GM12878 (cell line): ENCODE measurements around the gene HOXC9. TPM values are rescaled to one million over a fixed set of nuclear protein-coding genes. Genes with fewer than 3 reads are reported as not detected.

Experiments
- BRCA1 ChIP-seq: IDR thresholded peaks from 2 replicates; pipeline ENCODE4 v1.6.1; 2011; ENCODE audit warnings: low read depth, low read length, improper control_type of control experiment
- CHD4 ChIP-seq: fragments of 200-600 bp; sonication (generic); IDR thresholded peaks from 2 replicates; pipeline ENCODE4 v1.6.1; 2016; ENCODE audit warnings: mild to moderate bottlenecking
- DPF2 ChIP-seq: fragments of 450-650 bp; IDR thresholded peaks from 2 replicates; pipeline ENCODE4 v1.6.1; 2017; ENCODE audit warnings: mild to moderate bottlenecking
- EED ChIP-seq: sonication (generic); IDR thresholded peaks from 2 replicates; pipeline ENCODE4 v1.6.1; 2016; ENCODE audit warnings: antibody characterized with exemption, low read depth
- ETV6 ChIP-seq, 2 experiments: fragments of 450-650 bp in 1 of 2; IDR thresholded peaks in 1 of 2; conservative IDR thresholded peaks in 1 of 2; 2 replicates each; pipeline ENCODE4 v1.6.1; 2014; ENCODE audit warnings: antibody characterized with exemption in 1 of 2, borderline replicate concordance in 1 of 2, low read depth in 1 of 2, mild to moderate bottlenecking in 1 of 2, moderate library complexity in 1 of 2
- IKZF2 ChIP-seq, 2 experiments: fragments of 450-650 bp; IDR thresholded peaks; 2 replicates each; pipeline ENCODE4 v1.6.1; 2017; ENCODE audit warnings: mild to moderate bottlenecking in 2 of 2, moderate library complexity in 2 of 2
- MTA2 ChIP-seq: fragments of 450-650 bp; IDR thresholded peaks from 2 replicates; pipeline ENCODE4 v1.6.1; 2016; ENCODE audit warnings: low read depth, mild to moderate bottlenecking, moderate library complexity
- PAX8 ChIP-seq: fragments of 450-650 bp; IDR thresholded peaks from 2 replicates; pipeline ENCODE4 v1.6.1; 2017; ENCODE audit warnings: mild to moderate bottlenecking, moderate library complexity
- POLR2AphosphoS5 ChIP-seq: IDR thresholded peaks from 2 replicates; pipeline ENCODE4 v1.6.1; 2011; ENCODE audit warnings: mild to moderate bottlenecking, low read length, inconsistent platforms
- RCOR1 ChIP-seq: conservative IDR thresholded peaks from 2 replicates; pipeline ENCODE4 v1.6.1; 2012; ENCODE audit warnings: low read depth, low read length, improper control_type of control experiment
- RUNX3 ChIP-seq: IDR thresholded peaks from 2 replicates; pipeline ENCODE4 v1.6.1; 2012; ENCODE audit warnings: low read length, inconsistent platforms
- TBL1XR1 ChIP-seq: IDR thresholded peaks from 2 replicates; pipeline ENCODE4 v1.6.1; 2012; ENCODE audit warnings: low read depth, low read length, improper control_type of control experiment
- YY1 ChIP-seq: IDR thresholded peaks from 2 replicates; pipeline ENCODE4 v1.6.1; 2011; ENCODE audit warnings: low read depth, mild to moderate bottlenecking, low read length
- ZNF274 ChIP-seq: IDR thresholded peaks from one replicate; pipeline ENCODE4 v1.8.0; 2011; ENCODE audit not compliant: insufficient read length, insufficient read depth
- ZNF384 ChIP-seq: IDR thresholded peaks from 2 replicates; pipeline ENCODE4 v1.6.1; 2012; ENCODE audit warnings: low read depth, mild to moderate bottlenecking, low read length, improper control_type of control experiment, borderline replicate concordance
- ZSCAN29 ChIP-seq: fragments of 450-650 bp; IDR thresholded peaks from 2 replicates; pipeline ENCODE4 v1.6.1; 2017; ENCODE audit warnings: mild to moderate bottlenecking, moderate library complexity
- polyA plus RNA-seq, 11 experiments: library from polyadenylated mRNA; depleted of rRNA in 4 of 11; unstranded in 6 of 11; stranded (reverse) in 5 of 11; fragments of >200 nt; fragmentation: Nextera tagmentation in 4 of 11; fragmentation: Illumina TruSeq in 1 of 11; extraction: Ambion mirVana in 4 of 11; extraction: Trizol in 1 of 11; gene quantifications; 1 replicate in 1 of 11; 2 replicates in 10 of 11; pipeline versions ENCODE4 v1.2.1 to v1.2.3, GENCODE V29; 2011 to 2016; ENCODE audit warnings: inconsistent platforms in 2 of 11, missing spikeins in 2 of 11, low read depth in 1 of 11
- total RNA-seq, 4 experiments: library from RNA; depleted of rRNA in 3 of 4; stranded (reverse); fragments of >200 nt in 3 of 4; fragmentation: Illumina TruSeq in 1 of 4; extraction: Trizol in 1 of 4; gene quantifications; 2 replicates each; pipeline versions ENCODE4 v1.2.1 to v1.2.3, GENCODE V29; 2013 to 2021
- TF ChIP-seq, protein P1 (sequence below): fragments of 450-650 bp; formaldehyde crosslinking; IDR thresholded peaks from 2 replicates; pipeline ENCODE4 v1.5.0; 2022; ENCODE audit warnings: mild to moderate bottlenecking, missing genetic modification characterization
- TF ChIP-seq, protein P2 (sequence below): fragments of 450-650 bp; IDR thresholded peaks from 2 replicates; pipeline ENCODE4 v1.6.1; 2018; ENCODE audit warnings: mild to moderate bottlenecking, low read depth, moderate library complexity; ENCODE audit not compliant: partially characterized antibody
- TF ChIP-seq, protein P3 (sequence below): fragments of 450-650 bp; IDR thresholded peaks from 2 replicates; pipeline ENCODE4 v1.6.1; 2017; ENCODE audit warnings: mild to moderate bottlenecking, moderate library complexity
- TF ChIP-seq, protein P4 (sequence below): IDR thresholded peaks from 2 replicates; pipeline ENCODE4 v1.6.1; 2011; ENCODE audit warnings: borderline replicate concordance, low read depth, mild to moderate bottlenecking, moderate library complexity, mixed read lengths, low read length; ENCODE audit not compliant: insufficient read depth; ENCODE audit errors: extremely low read length

The HOXC9 gene
- total and polyA plus RNA-seq, 10 of the 15 experiments (the other 5 are each of a cell fraction or from before 2014, with no cell fraction given), result not detected

DNA sequence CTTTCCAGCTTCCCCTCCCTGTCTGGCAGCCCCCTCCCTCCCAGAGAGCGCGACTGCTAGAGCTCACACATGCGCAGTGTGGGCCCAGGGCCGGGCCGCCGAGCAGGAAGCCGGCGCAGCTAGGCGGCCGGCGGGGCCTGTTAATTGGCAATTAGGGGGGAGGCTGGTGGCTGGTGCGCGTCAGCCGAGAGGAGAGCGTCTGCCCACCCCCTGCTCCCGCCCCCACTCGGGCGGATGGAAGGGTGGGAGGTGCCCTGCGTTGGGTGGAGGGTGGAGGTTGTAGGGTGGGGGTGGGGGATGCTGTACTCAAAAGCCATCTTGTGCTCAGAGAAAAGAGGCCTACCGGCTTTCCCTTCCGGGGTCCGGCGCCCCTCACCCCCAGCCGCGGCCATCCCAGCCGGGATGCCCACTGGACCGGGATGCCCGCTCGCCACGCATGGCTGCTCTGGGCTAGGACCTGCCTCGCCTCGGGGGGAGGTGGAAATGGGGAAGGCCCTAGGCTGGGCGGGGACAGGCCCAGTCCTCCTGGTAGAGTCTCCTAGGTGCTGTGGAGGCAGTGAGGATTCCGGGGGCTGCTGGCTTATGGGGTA is 18.0 kb downstream of the HOXC9 start (continued):
- TF ChIP-seq, protein P1, sequence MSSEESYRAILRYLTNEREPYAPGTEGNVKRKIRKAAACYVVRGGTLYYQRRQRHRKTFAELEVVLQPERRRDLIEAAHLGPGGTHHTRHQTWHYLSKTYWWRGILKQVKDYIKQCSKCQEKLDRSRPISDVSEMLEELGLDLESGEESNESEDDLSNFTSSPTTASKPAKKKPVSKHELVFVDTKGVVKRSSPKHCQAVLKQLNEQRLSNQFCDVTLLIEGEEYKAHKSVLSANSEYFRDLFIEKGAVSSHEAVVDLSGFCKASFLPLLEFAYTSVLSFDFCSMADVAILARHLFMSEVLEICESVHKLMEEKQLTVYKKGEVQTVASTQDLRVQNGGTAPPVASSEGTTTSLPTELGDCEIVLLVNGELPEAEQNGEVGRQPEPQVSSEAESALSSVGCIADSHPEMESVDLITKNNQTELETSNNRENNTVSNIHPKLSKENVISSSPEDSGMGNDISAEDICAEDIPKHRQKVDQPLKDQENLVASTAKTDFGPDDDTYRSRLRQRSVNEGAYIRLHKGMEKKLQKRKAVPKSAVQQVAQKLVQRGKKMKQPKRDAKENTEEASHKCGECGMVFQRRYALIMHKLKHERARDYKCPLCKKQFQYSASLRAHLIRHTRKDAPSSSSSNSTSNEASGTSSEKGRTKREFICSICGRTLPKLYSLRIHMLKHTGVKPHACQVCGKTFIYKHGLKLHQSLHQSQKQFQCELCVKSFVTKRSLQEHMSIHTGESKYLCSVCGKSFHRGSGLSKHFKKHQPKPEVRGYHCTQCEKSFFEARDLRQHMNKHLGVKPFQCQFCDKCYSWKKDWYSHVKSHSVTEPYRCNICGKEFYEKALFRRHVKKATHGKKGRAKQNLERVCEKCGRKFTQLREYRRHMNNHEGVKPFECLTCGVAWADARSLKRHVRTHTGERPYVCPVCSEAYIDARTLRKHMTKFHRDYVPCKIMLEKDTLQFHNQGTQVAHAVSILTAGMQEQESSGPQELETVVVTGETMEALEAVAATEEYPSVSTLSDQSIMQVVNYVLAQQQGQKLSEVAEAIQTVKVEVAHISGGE (CRISPR knock-in tag), result no peak
- no peak for TF ChIP-seq TBL1XR1
- no peak for TF ChIP-seq PAX8
- TF ChIP-seq, protein P2, sequence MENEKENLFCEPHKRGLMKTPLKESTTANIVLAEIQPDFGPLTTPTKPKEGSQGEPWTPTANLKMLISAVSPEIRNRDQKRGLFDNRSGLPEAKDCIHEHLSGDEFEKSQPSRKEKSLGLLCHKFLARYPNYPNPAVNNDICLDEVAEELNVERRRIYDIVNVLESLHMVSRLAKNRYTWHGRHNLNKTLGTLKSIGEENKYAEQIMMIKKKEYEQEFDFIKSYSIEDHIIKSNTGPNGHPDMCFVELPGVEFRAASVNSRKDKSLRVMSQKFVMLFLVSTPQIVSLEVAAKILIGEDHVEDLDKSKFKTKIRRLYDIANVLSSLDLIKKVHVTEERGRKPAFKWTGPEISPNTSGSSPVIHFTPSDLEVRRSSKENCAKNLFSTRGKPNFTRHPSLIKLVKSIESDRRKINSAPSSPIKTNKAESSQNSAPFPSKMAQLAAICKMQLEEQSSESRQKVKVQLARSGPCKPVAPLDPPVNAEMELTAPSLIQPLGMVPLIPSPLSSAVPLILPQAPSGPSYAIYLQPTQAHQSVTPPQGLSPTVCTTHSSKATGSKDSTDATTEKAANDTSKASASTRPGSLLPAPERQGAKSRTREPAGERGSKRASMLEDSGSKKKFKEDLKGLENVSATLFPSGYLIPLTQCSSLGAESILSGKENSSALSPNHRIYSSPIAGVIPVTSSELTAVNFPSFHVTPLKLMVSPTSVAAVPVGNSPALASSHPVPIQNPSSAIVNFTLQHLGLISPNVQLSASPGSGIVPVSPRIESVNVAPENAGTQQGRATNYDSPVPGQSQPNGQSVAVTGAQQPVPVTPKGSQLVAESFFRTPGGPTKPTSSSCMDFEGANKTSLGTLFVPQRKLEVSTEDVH, result no peak
- peak; percentile 91 for TF ChIP-seq MTA2
- no peak for TF ChIP-seq CHD4
- no peak for TF ChIP-seq ZSCAN29
- no peak for TF ChIP-seq DPF2
- TF ChIP-seq POLR2AphosphoS5, result peak; percentile 56; the same call in 1 of the 2 replicates
- TF ChIP-seq RCOR1, result 0 out of 2 replicates have a peak, but pooled peaks have one; percentile 14
- TF ChIP-seq RUNX3, result no peak
- TF ChIP-seq ZNF384, result no peak
- no peak for TF ChIP-seq ZNF274
- TF ChIP-seq ETV6 (conservative IDR thresholded peaks at IDR 0.05 in 1 of 2, IDR thresholded peaks at IDR 0.05 in 1 of 2; ENCODE audit: borderline replicate concordance in 1 of 2, low read depth in 1 of 2), result no peak
- no peak for TF ChIP-seq EED
- TF ChIP-seq BRCA1, result no peak
- peak; percentile 17 to 53; a peak in 1 of 4 replicates for TF ChIP-seq IKZF2 (IDR thresholded peaks at IDR 0.05)
- TF ChIP-seq, protein P3, sequence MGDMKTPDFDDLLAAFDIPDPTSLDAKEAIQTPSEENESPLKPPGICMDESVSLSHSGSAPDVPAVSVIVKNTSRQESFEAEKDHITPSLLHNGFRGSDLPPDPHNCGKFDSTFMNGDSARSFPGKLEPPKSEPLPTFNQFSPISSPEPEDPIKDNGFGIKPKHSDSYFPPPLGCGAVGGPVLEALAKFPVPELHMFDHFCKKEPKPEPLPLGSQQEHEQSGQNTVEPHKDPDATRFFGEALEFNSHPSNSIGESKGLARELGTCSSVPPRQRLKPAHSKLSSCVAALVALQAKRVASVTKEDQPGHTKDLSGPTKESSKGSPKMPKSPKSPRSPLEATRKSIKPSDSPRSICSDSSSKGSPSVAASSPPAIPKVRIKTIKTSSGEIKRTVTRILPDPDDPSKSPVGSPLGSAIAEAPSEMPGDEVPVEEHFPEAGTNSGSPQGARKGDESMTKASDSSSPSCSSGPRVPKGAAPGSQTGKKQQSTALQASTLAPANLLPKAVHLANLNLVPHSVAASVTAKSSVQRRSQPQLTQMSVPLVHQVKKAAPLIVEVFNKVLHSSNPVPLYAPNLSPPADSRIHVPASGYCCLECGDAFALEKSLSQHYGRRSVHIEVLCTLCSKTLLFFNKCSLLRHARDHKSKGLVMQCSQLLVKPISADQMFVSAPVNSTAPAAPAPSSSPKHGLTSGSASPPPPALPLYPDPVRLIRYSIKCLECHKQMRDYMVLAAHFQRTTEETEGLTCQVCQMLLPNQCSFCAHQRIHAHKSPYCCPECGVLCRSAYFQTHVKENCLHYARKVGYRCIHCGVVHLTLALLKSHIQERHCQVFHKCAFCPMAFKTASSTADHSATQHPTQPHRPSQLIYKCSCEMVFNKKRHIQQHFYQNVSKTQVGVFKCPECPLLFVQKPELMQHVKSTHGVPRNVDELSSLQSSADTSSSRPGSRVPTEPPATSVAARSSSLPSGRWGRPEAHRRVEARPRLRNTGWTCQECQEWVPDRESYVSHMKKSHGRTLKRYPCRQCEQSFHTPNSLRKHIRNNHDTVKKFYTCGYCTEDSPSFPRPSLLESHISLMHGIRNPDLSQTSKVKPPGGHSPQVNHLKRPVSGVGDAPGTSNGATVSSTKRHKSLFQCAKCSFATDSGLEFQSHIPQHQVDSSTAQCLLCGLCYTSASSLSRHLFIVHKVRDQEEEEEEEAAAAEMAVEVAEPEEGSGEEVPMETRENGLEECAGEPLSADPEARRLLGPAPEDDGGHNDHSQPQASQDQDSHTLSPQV, result no peak
- peak; percentile 67 for TF ChIP-seq YY1
- TF ChIP-seq, protein P4, sequence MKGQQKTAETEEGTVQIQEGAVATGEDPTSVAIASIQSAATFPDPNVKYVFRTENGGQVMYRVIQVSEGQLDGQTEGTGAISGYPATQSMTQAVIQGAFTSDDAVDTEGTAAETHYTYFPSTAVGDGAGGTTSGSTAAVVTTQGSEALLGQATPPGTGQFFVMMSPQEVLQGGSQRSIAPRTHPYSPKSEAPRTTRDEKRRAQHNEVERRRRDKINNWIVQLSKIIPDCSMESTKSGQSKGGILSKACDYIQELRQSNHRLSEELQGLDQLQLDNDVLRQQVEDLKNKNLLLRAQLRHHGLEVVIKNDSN, result peak; percentile 4
